SJCRH30 (cell line): ENCODE measurements around the gene PPP1R14D. TPM values are rescaled to one million over a fixed set of nuclear protein-coding genes. Genes with fewer than 3 reads are reported as not detected.

Experiments
- DNase-seq, 2 experiments: peaks; one replicate each; pipeline ENCODE4 v3.0.0-alpha.2; 2015 to 2020
- H3K27ac ChIP-seq: fragments of 250-450 bp; sonication (Bioruptor Pico); 2 replicates; pipeline ENCODE4 v1.5.1; 2020; ENCODE audit warnings: mild to moderate bottlenecking, moderate library complexity
- H3K27me3 ChIP-seq: fragments of 250-450 bp; sonication (Bioruptor Pico); 2 replicates; pipeline ENCODE4 v1.5.1; 2020; ENCODE audit warnings: mild to moderate bottlenecking, moderate library complexity
- H3K36me3 ChIP-seq: fragments of 250-450 bp; sonication (Bioruptor Pico); 2 replicates; pipeline ENCODE4 v1.5.1; 2020; ENCODE audit warnings: mild to moderate bottlenecking, moderate library complexity
- H3K4me1 ChIP-seq: fragments of 250-450 bp; sonication (Bioruptor Pico); 2 replicates; pipeline ENCODE4 v1.5.1; 2020; ENCODE audit warnings: mild to moderate bottlenecking, moderate library complexity
- H3K4me3 ChIP-seq: fragments of 250-450 bp; sonication (Bioruptor Pico); 2 replicates; pipeline ENCODE4 v1.5.1; 2020; ENCODE audit warnings: mild to moderate bottlenecking, moderate library complexity
- H3K9me3 ChIP-seq: fragments of 250-450 bp; sonication (Bioruptor Pico); replicated peaks from 2 replicates; pipeline ENCODE4 v1.5.1; 2020; ENCODE audit warnings: mild to moderate bottlenecking, moderate library complexity
- total RNA-seq: library from RNA; depleted of rRNA; stranded (reverse); fragments of >200 nt; shearing (Covaris generic); gene quantifications from 2 replicates; pipeline ENCODE4 v1.2.3, GENCODE V29; 2014

The PPP1R14D gene
- total RNA-seq, 1 experiment from 2014 or later = not detected

GRCh38 chr15:40843261-40843884 is 14.9 kb upstream of the PPP1R14D start:
- Histone ChIP-seq H3K4me1 (peaks cover 20% of the 10 kb centered on the region), H3K4me3 (no peak overlapping the region), H3K27me3 (no peaks in the 10 kb centered on the region), H3K27ac (no peak overlapping the region), H3K36me3 (no peaks in the 10 kb centered on the region), H3K9me3 (no peaks in the 10 kb centered on the region)
- no peak for DNase-seq

- no peaks in the 10 kb centered on the region for H3K9me3 ChIP-seq
- H3K27me3 ChIP-seq = no peaks in the 10 kb centered on the region
- no peak for DNase-seq
- H3K36me3 ChIP-seq = no peaks in the 10 kb centered on the region
- H3K27ac ChIP-seq = no peak overlapping the region
- peaks cover 6% of the 10 kb centered on the region for H3K4me1 ChIP-seq
- H3K4me3 ChIP-seq = no peak overlapping the region
These were observed 13.2 kb upstream of the PPP1R14D start for GRCh38 chr15:40841741-40842140.

- Histone ChIP-seq H3K4me1 (peaks cover 11% of the 10 kb centered on the region), H3K4me3 (no peak overlapping the region), H3K9me3 (no peaks in the 10 kb centered on the region), H3K27ac (no peak overlapping the region), H3K36me3 (no peaks in the 10 kb centered on the region), H3K27me3 (no peaks in the 10 kb centered on the region)
- no peak for DNase-seq
These were observed 10.2 kb upstream of the PPP1R14D start for GRCh38 chr15:40838756-40839155.

GRCh38 chr15:40836020-40836419 is 7.5 kb upstream of the PPP1R14D start:
- peaks cover 14% of the 10 kb centered on the region for H3K4me1 ChIP-seq
- no peak for DNase-seq

GRCh38 chr15:40832903-40833302 is 4.4 kb upstream of the PPP1R14D start:
- H3K27ac ChIP-seq = no peak overlapping the region
- peaks cover 14% of the 10 kb centered on the region for H3K4me1 ChIP-seq
- no peaks in the 10 kb centered on the region for H3K36me3 ChIP-seq
- H3K4me3 ChIP-seq = no peak overlapping the region
- no peaks in the 10 kb centered on the region for H3K9me3 ChIP-seq
- H3K27me3 ChIP-seq = no peaks in the 10 kb centered on the region
- no peak for DNase-seq

More at GRCh38 chr15:40836020-40836419, 7.5 kb upstream of the PPP1R14D start:
- H3K4me3 ChIP-seq = no peak overlapping the region
- no peaks in the 10 kb centered on the region for H3K27me3 ChIP-seq
- H3K36me3 ChIP-seq = no peaks in the 10 kb centered on the region
- no peaks in the 10 kb centered on the region for H3K9me3 ChIP-seq
- H3K27ac ChIP-seq = no peak overlapping the region

GRCh38 chr15:40831861-40832260 is 3.4 kb upstream of the PPP1R14D start:
- Histone ChIP-seq H3K36me3 (no peaks in the 10 kb centered on the region), H3K27me3 (no peaks in the 10 kb centered on the region), H3K4me3 (no peak overlapping the region), H3K4me1 (peaks cover 14% of the 10 kb centered on the region), H3K9me3 (no peaks in the 10 kb centered on the region), H3K27ac (no peak overlapping the region)
- DNase-seq = no peak

GRCh38 chr15:40830884-40831283 is 2.4 kb upstream of the PPP1R14D start:
- peak; percentile 74 to 88 for DNase-seq

GRCh38 chr15:40829115-40829514 is 607 bp upstream of the PPP1R14D start:
- Histone ChIP-seq H3K27ac (no peak overlapping the region), H3K4me3 (no peak overlapping the region), H3K9me3 (no peaks in the 10 kb centered on the region), H3K27me3 (no peaks in the 10 kb centered on the region), H3K4me1 (peaks cover 11% of the 10 kb centered on the region; the same call in 1 of the 2 replicates), H3K36me3 (no peaks in the 10 kb centered on the region)
- DNase-seq = no peak

More at GRCh38 chr15:40830884-40831283, 2.4 kb upstream of the PPP1R14D start:
- H3K9me3 ChIP-seq = no peaks in the 10 kb centered on the region
- no peaks in the 10 kb centered on the region for H3K27me3 ChIP-seq
- H3K4me3 ChIP-seq = no peak overlapping the region
- peaks cover 15% of the 10 kb centered on the region for H3K4me1 ChIP-seq
- no peaks in the 10 kb centered on the region for H3K36me3 ChIP-seq
- H3K27ac ChIP-seq = no peak overlapping the region

GRCh38 chr15:40826423-40827075 is 2.0 kb downstream of the PPP1R14D start:
- H3K4me3 ChIP-seq = no peak overlapping the region
- H3K27me3 ChIP-seq = no peaks in the 10 kb centered on the region
- no peaks in the 10 kb centered on the region for H3K36me3 ChIP-seq
- H3K27ac ChIP-seq = no peak overlapping the region
- peaks cover 11% of the 10 kb centered on the region; the same call in 1 of the 2 replicates for H3K4me1 ChIP-seq
- DNase-seq = no peak
- H3K9me3 ChIP-seq = no peaks in the 10 kb centered on the region

GRCh38 chr15:40825661-40826422 is 2.7 kb downstream of the PPP1R14D start:
- Histone ChIP-seq H3K36me3 (no peaks in the 10 kb centered on the region), H3K9me3 (no peaks in the 10 kb centered on the region), H3K4me1 (peaks cover 8% of the 10 kb centered on the region; the same call in 1 of the 2 replicates), H3K27ac (no peak overlapping the region), H3K27me3 (no peaks in the 10 kb centered on the region), H3K4me3 (no peak overlapping the region)
- no peak for DNase-seq

GRCh38 chr15:40823572-40824343 is 4.8 kb downstream of the PPP1R14D start:
- Histone ChIP-seq H3K4me1 (peaks cover 8% of the 10 kb centered on the region; the same call in 1 of the 2 replicates), H3K9me3 (no peaks in the 10 kb centered on the region), H3K4me3 (no peak overlapping the region), H3K27ac (no peak overlapping the region), H3K27me3 (no peaks in the 10 kb centered on the region), H3K36me3 (no peaks in the 10 kb centered on the region)
- no peak for DNase-seq

- Histone ChIP-seq H3K27me3 (no peaks in the 10 kb centered on the region), H3K4me1 (peaks cover 8% of the 10 kb centered on the region; the same call in 1 of the 2 replicates), H3K36me3 (no peaks in the 10 kb centered on the region), H3K4me3 (no peak overlapping the region), H3K27ac (no peak overlapping the region), H3K9me3 (no peaks in the 10 kb centered on the region)
- no peak for DNase-seq
These were observed 7.3 kb downstream of the PPP1R14D start for GRCh38 chr15:40821195-40821594.

- no peaks in the 10 kb centered on the region for H3K27me3 ChIP-seq
- no peak overlapping the region for H3K27ac ChIP-seq
- H3K36me3 ChIP-seq = no peaks in the 10 kb centered on the region
- H3K4me3 ChIP-seq = no peak overlapping the region
- H3K9me3 ChIP-seq = no peaks in the 10 kb centered on the region
- DNase-seq = no peak
- H3K4me1 ChIP-seq = peaks cover 7% of the 10 kb centered on the region
These were observed 9.5 kb downstream of the PPP1R14D start for GRCh38 chr15:40819048-40819447.

GRCh38 chr15:40815042-40815698 is 13.3 kb downstream of the PPP1R14D start:
- H3K4me3 ChIP-seq = no peak overlapping the region
- H3K4me1 ChIP-seq = peaks cover 7% of the 10 kb centered on the region
- no peaks in the 10 kb centered on the region for H3K36me3 ChIP-seq
- DNase-seq = peak; percentile 40 to 67
- no peaks in the 10 kb centered on the region for H3K27me3 ChIP-seq
- H3K9me3 ChIP-seq = no peaks in the 10 kb centered on the region
- no peak overlapping the region for H3K27ac ChIP-seq
